ENCODE measurements around the gene SERINC4.
"Not testable (repeated sequence)": the region's sequence is repeated elsewhere in the genome, so short reads cannot be mapped to it uniquely, and the experiment has no call there.

Gene SERINC4

DNA sequence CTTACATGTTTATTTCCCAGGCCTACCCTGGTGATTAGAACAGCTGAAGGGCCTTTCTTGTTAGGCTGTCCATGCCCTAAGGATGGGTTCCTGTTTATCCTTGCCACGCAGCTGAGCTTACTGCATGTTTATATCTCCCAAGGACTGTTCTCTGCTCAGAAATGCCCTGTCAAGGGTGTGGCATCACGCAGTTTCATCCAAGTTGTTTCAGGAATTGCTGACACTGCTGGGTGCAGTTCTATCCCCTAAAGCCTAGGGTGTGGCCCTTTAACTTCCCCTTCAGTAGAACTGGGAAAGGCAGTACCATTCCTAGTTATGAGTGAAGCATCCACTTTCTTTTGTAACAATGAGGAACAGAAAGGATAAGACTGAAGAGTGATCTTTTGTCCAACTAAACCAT is 28.2 kb downstream of the SERINC4 start:
- no peak for TF ChIP-seq YY1 (IDR thresholded peaks at IDR 0.05; ENCODE audit: insufficient read depth, insufficient read length)
- TF ChIP-seq SUZ12 (IDR thresholded peaks at IDR 0.05; ENCODE audit: extremely low read depth, insufficient read depth, insufficient read length) = no peak
- TF ChIP-seq ZNF274 (IDR thresholded peaks at IDR 0.05; ENCODE audit: low read depth, low read length) = no peak
- Histone ChIP-seq H3K36me3 (ENCODE audit: insufficient read depth, insufficient read length, low read length) (peaks cover 73% of the 10 kb centered on the region), H3K9me3 (ENCODE audit: insufficient read depth, low read length) (no peaks in the 10 kb centered on the region)

DNA sequence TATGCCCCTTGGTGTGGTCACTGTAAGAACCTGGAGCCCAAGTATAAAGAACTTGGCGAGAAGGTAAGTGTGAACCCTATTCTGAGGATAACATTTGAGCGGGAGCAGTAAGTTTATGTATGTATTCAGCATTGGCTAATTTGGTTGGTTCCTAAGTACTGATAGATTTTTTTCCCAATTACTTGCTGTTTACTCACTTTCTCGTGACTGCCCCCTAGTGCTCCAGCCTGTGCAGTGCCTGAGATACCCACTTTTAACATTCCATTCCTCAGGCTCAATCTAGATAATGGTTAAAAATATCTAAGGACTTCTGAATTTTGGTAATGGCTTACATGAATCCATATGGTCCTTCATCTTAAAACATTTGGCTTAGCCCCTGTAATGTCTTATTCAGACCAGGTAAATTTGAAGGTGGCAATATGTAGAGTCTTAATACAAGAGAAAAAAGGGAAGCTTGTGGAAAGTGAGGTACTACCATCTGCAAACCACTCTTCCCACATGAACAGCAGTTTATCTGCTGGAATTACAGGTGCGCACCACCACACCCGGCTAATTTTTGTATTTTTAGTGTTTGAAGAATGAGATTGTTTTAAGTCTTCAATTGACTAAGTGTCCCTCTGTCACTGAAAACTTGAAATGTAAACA is 30.3 kb downstream of the SERINC4 start:
- Histone ChIP-seq H3K4me3 (ENCODE audit: insufficient read length, low read depth) (no peak overlapping the region), H3K9me3 (ENCODE audit: insufficient read depth, low read length) (no peaks in the 10 kb centered on the region), H3K36me3 (ENCODE audit: insufficient read depth, insufficient read length, low read length) (peaks cover 92% of the 10 kb centered on the region), H3K27me3 (ENCODE audit: insufficient read depth, insufficient read length) (no peaks in the 10 kb centered on the region), H3K4me1 (ENCODE audit: insufficient read depth, insufficient read length) (no peaks in the 10 kb centered on the region), H3K9ac (ENCODE audit: insufficient read length, low read depth) (no peak overlapping the region)
- TF ChIP-seq SUZ12 (IDR thresholded peaks at IDR 0.05; ENCODE audit: extremely low read depth, insufficient read depth, insufficient read length) = no peak
- TF ChIP-seq YY1 (IDR thresholded peaks at IDR 0.05; ENCODE audit: insufficient read depth, insufficient read length) = no peak
- TF ChIP-seq ZNF274 (IDR thresholded peaks at IDR 0.05; ENCODE audit: low read depth, low read length) = no peak
- DNase-seq (ENCODE audit: low read depth, low spot score) = no peak

More for the DNA sequence above, 28.2 kb downstream of the SERINC4 start:
- H3K27me3 ChIP-seq (ENCODE audit: insufficient read depth, insufficient read length) = no peaks in the 10 kb centered on the region
- no peak for DNase-seq (ENCODE audit: low read depth, low spot score)
- H3K9ac ChIP-seq (ENCODE audit: insufficient read length, low read depth) = no peak overlapping the region
- peaks cover 8% of the 10 kb centered on the region for H3K4me1 ChIP-seq (ENCODE audit: insufficient read depth, insufficient read length)
- H3K4me3 ChIP-seq (ENCODE audit: insufficient read length, low read depth) = no peak overlapping the region

- DNase-seq (ENCODE audit: low read depth, low spot score) = no peak
- TF ChIP-seq YY1 (IDR thresholded peaks at IDR 0.05; ENCODE audit: insufficient read depth, insufficient read length) (no peak), ZNF274 (IDR thresholded peaks at IDR 0.05; ENCODE audit: low read depth, low read length) (no peak), SUZ12 (IDR thresholded peaks at IDR 0.05; ENCODE audit: extremely low read depth, insufficient read depth, insufficient read length) (no peak)
- H3K9ac ChIP-seq (ENCODE audit: insufficient read length, low read depth) = no peak overlapping the region
- no peaks in the 10 kb centered on the region for H3K9me3 ChIP-seq (ENCODE audit: insufficient read depth, low read length)
- H3K27me3 ChIP-seq (ENCODE audit: insufficient read depth, insufficient read length) = no peaks in the 10 kb centered on the region
- no peaks in the 10 kb centered on the region for H3K4me1 ChIP-seq (ENCODE audit: insufficient read depth, insufficient read length)
- H3K4me3 ChIP-seq (ENCODE audit: insufficient read length, low read depth) = no peak overlapping the region
- H3K36me3 ChIP-seq (ENCODE audit: insufficient read depth, insufficient read length, low read length) = peaks cover 81% of the 10 kb centered on the region
These were observed 36.1 kb downstream of the SERINC4 start for GRCh38 chr15:43763819-43764446.

DNA sequence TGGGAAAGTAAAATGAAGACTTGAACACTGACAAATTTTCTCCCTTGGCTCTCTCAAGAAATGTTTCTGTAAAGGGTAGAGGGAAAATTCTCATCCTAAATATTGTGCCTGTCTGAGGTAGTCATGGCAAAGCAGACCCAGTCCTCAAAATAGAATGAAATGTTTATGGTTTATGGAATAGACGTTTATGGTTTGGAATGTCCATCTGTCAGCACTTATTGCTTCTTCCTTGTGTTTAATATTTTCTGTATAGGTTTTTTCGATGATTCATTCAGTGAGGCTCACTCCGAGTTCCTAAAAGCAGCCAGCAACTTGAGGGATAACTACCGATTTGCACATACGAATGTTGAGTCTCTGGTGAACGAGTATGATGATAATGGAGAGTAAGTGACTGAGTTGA is 37.2 kb downstream of the SERINC4 start:
- Histone ChIP-seq H3K36me3 (ENCODE audit: insufficient read depth, insufficient read length, low read length) (peaks cover 79% of the 10 kb centered on the region), H3K9ac (ENCODE audit: insufficient read length, low read depth) (no peak overlapping the region), H3K27me3 (ENCODE audit: insufficient read depth, insufficient read length) (no peaks in the 10 kb centered on the region), H3K4me3 (ENCODE audit: insufficient read length, low read depth) (no peak overlapping the region), H3K9me3 (ENCODE audit: insufficient read depth, low read length) (no peaks in the 10 kb centered on the region), H3K4me1 (ENCODE audit: insufficient read depth, insufficient read length) (no peaks in the 10 kb centered on the region)
- TF ChIP-seq ZNF274 (IDR thresholded peaks at IDR 0.05; ENCODE audit: low read depth, low read length) = no peak
- TF ChIP-seq SUZ12 (IDR thresholded peaks at IDR 0.05; ENCODE audit: extremely low read depth, insufficient read depth, insufficient read length) = no peak
- TF ChIP-seq YY1 (IDR thresholded peaks at IDR 0.05; ENCODE audit: insufficient read depth, insufficient read length) = no peak
- no peak for DNase-seq (ENCODE audit: low read depth, low spot score)

DNA sequence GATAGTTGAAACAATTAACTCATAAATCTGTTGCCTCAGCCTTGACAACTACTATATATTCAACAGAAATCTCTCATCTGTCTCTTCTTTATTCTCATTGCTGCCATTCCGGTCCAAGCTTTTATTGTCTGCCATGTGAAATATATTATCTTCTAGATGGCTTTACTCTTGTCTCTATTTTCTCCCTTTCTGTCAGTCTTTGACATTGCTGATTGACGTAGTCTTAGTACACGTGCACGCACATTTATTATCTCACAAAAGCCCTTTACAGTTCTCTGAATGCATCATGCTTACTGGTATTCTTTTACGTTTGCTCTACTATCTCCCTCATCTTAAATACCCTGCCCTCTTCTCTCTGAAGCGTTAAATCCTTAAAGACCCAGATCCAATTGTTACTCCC is 48.1 kb downstream of the SERINC4 start:
- H3K9me3 ChIP-seq (ENCODE audit: insufficient read depth, low read length) = no peaks in the 10 kb centered on the region
- peaks cover 59% of the 10 kb centered on the region for H3K36me3 ChIP-seq (ENCODE audit: insufficient read depth, insufficient read length, low read length)
- DNase-seq (ENCODE audit: low read depth, low spot score) = no peak

GRCh38 chr15:43749690-43750345 is 50.2 kb downstream of the SERINC4 start:
- TF ChIP-seq YY1 (IDR thresholded peaks at IDR 0.05; ENCODE audit: insufficient read depth, insufficient read length) (no peak), SUZ12 (IDR thresholded peaks at IDR 0.05; ENCODE audit: extremely low read depth, insufficient read depth, insufficient read length) (no peak), ZNF274 (IDR thresholded peaks at IDR 0.05; ENCODE audit: low read depth, low read length) (no peak)
- Histone ChIP-seq H3K4me3 (ENCODE audit: insufficient read length, low read depth) (no peak overlapping the region), H3K9ac (ENCODE audit: insufficient read length, low read depth) (no peak overlapping the region)

More for the DNA sequence above, 48.1 kb downstream of the SERINC4 start:
- Histone ChIP-seq H3K9ac (ENCODE audit: insufficient read length, low read depth) (no peak overlapping the region), H3K4me3 (ENCODE audit: insufficient read length, low read depth) (no peak overlapping the region), H3K4me1 (ENCODE audit: insufficient read depth, insufficient read length) (no peaks in the 10 kb centered on the region), H3K27me3 (ENCODE audit: insufficient read depth, insufficient read length) (no peaks in the 10 kb centered on the region)
- TF ChIP-seq YY1 (IDR thresholded peaks at IDR 0.05; ENCODE audit: insufficient read depth, insufficient read length) (no peak), SUZ12 (IDR thresholded peaks at IDR 0.05; ENCODE audit: extremely low read depth, insufficient read depth, insufficient read length) (no peak), ZNF274 (IDR thresholded peaks at IDR 0.05; ENCODE audit: low read depth, low read length) (no peak)

DNA sequence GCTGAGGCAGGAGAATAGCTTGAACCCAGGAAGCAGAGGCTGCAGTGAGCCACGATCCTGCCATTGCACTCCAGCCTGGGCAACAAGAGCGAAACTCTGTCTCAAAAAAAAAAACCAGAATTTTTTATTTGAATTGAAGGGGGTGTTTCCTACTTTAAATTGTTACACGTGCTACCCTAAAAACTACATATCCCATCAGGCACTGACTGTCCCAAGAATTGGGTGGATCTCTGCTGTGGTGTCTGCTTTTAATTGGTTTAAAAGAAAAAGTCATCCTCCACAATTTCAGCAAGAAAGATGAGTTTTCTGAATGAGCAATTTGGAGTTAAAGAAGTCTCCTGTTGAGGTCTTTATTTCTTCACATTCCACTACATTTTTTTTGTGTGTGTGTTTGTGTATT is 51.6 kb downstream of the SERINC4 start:
- DNase-seq (ENCODE audit: low read depth, low spot score) = no peak
- Histone ChIP-seq H3K9me3 (ENCODE audit: insufficient read depth, low read length) (no peaks in the 10 kb centered on the region), H3K4me3 (ENCODE audit: insufficient read length, low read depth) (no peak overlapping the region), H3K4me1 (ENCODE audit: insufficient read depth, insufficient read length) (peaks cover 2% of the 10 kb centered on the region), H3K36me3 (ENCODE audit: insufficient read depth, insufficient read length, low read length) (peaks cover 28% of the 10 kb centered on the region), H3K27me3 (ENCODE audit: insufficient read depth, insufficient read length) (no peaks in the 10 kb centered on the region), H3K9ac (ENCODE audit: insufficient read length, low read depth) (no peak overlapping the region)
- TF ChIP-seq SUZ12 (IDR thresholded peaks at IDR 0.05; ENCODE audit: extremely low read depth, insufficient read depth, insufficient read length) (no peak), ZNF274 (IDR thresholded peaks at IDR 0.05; ENCODE audit: low read depth, low read length) (no peak), YY1 (IDR thresholded peaks at IDR 0.05; ENCODE audit: insufficient read depth, insufficient read length) (no peak)

More at GRCh38 chr15:43749690-43750345, 50.2 kb downstream of the SERINC4 start:
- DNase-seq (ENCODE audit: low read depth, low spot score) = no peak
- Histone ChIP-seq H3K36me3 (ENCODE audit: insufficient read depth, insufficient read length, low read length) (peaks cover 41% of the 10 kb centered on the region), H3K9me3 (ENCODE audit: insufficient read depth, low read length) (no peaks in the 10 kb centered on the region), H3K4me1 (ENCODE audit: insufficient read depth, insufficient read length) (peaks cover under 1% of the 10 kb centered on the region), H3K27me3 (ENCODE audit: insufficient read depth, insufficient read length) (no peaks in the 10 kb centered on the region)

DNA sequence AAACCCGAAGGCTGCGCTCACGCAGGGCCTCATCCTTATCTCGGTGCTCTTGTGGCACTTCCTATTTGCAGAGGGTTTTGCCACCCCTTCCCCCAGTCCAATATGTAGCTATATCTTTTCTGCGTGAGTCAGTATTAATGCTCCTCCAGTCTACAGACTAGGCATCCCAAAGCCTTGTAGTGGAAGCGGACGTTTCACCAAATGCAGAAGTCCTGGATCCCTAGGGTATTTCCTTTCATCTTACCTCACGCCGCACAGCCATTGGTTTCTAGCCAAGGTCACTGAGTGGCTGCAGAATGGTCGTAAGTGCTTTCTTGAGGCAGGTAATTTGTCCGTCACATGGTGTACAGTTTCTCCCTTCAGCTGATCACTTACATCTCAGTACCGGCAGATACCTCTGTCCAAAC is 53.1 kb downstream of the SERINC4 start:
- H3K4me3 ChIP-seq (ENCODE audit: insufficient read length, low read depth) = peak overlapping the region; percentile 65
- not testable (repeated sequence) for H3K4me1 ChIP-seq (ENCODE audit: insufficient read depth, insufficient read length); DNase-seq (ENCODE audit: low read depth, low spot score); H3K9me3 ChIP-seq (ENCODE audit: insufficient read depth, low read length); H3K27me3 ChIP-seq (ENCODE audit: insufficient read depth, insufficient read length)
- H3K36me3 ChIP-seq (ENCODE audit: insufficient read depth, insufficient read length, low read length) = peaks cover 15% of the 10 kb centered on the region
- peak overlapping the region; percentile 67 for H3K9ac ChIP-seq (ENCODE audit: insufficient read length, low read depth)

DNA sequence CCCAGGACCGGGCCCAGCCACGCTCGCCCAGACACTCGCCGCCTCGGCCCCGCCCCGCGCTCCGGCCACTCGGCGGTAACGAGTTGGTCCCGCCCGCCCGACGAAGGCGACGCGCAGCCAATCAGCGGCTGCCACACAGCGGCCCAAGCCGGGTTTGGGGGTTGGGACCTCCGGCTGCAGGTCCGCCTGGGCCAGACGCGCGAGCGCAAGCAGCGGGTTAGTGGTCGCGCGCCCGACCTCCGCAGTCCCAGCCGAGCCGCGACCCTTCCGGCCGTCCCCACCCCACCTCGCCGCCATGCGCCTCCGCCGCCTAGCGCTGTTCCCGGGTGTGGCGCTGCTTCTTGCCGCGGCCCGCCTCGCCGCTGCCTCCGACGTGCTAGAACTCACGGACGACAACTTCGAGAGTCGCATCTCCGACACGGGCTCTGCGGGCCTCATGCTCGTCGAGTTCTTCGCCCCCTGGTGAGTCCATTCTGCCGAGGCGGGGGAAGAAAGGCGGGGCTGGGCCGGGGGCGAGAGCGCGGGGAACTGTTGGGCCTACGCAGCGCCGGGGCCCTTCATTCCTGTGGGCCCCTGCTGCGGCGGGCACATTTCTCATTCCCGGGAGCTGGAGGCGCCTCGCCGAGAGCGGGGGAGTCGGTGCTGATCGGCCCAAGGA is 53.6 kb downstream of the SERINC4 start, which contains the start of gene PDIA3:
TSS of gene PDIA3 (plus strand) at position 194 of the 658 bp plus-strand sequence. CDS start at position 296, 102 bp downstream.
- peak; percentile 87 for DNase-seq (ENCODE audit: low read depth, low spot score)
- not testable (repeated sequence) for H3K4me1 ChIP-seq (ENCODE audit: insufficient read depth, insufficient read length); H3K27me3 ChIP-seq (ENCODE audit: insufficient read depth, insufficient read length)

More for the DNA sequence above, 53.6 kb downstream of the SERINC4 start, which contains the start of gene PDIA3:
- H3K9me3 ChIP-seq (ENCODE audit: insufficient read depth, low read length); H3K36me3 ChIP-seq (ENCODE audit: insufficient read depth, insufficient read length, low read length): not testable (repeated sequence)
- H3K9ac ChIP-seq (ENCODE audit: insufficient read length, low read depth) = peak within 1 kb of the TSS; percentile 70
- peak within 1 kb of the TSS; percentile 65 for H3K4me3 ChIP-seq (ENCODE audit: insufficient read length, low read depth)
